GM21529 (cell line): ENCODE results near the gene CFAP97.
"Not testable (repeated sequence)": the region's sequence is repeated elsewhere in the genome, so short reads cannot be mapped to it uniquely, and the experiment has no call there.

Experiments
- ATAC-seq: cut with Tn5 transposase; IDR thresholded peaks from one replicate; pipeline ENCODE4 v1.9.1; 2021; ENCODE audit not compliant: unreplicated experiment

Gene CFAP97

GRCh38 chr4:185203486-185204237, at the start of gene CFAP97:
Gene CFAP97, minus strand, starts transcription at chr4:185204000. Its CDS starts 12,804 bp downstream, at chr4:185191196.
- peak; percentile 65 for ATAC-seq

GRCh38 chr4:185249105-185249504, 45.3 kb upstream of the CFAP97 start:
- ATAC-seq: no peak

GRCh38 chr4:185248393-185249039, 44.7 kb upstream of the CFAP97 start:
- no peak for ATAC-seq

- ATAC-seq: no peak
Observed at GRCh38 chr4:185247151-185247550, 43.4 kb upstream of the CFAP97 start.

- ATAC-seq: no peak
Observed at GRCh38 chr4:185246453-185246852, 42.7 kb upstream of the CFAP97 start.

- no peak for ATAC-seq
Observed at GRCh38 chr4:185244763-185245162, 41.0 kb upstream of the CFAP97 start.

- no peak for ATAC-seq
Observed at GRCh38 chr4:185243879-185244278, 40.1 kb upstream of the CFAP97 start.

GRCh38 chr4:185242749-185243533, 39.1 kb upstream of the CFAP97 start:
- no peak for ATAC-seq

GRCh38 chr4:185240486-185240885, 36.7 kb upstream of the CFAP97 start:
- ATAC-seq: not testable (repeated sequence)

- no peak for ATAC-seq
Observed at GRCh38 chr4:185238750-185239149, 35.0 kb upstream of the CFAP97 start.

- no peak for ATAC-seq
Observed at GRCh38 chr4:185238215-185238681, 34.4 kb upstream of the CFAP97 start.

GRCh38 chr4:185237175-185237574, 33.4 kb upstream of the CFAP97 start:
- no peak for ATAC-seq

- ATAC-seq: no peak
Observed at GRCh38 chr4:185235843-185236503, 32.2 kb upstream of the CFAP97 start.

GRCh38 chr4:185235119-185235842, 31.5 kb upstream of the CFAP97 start:
- ATAC-seq: no peak

- ATAC-seq: no peak
Observed at GRCh38 chr4:185232370-185232769, 28.6 kb upstream of the CFAP97 start.

- no peak for ATAC-seq
Observed at GRCh38 chr4:185229021-185229818, 25.4 kb upstream of the CFAP97 start.

- ATAC-seq: no peak
Observed at GRCh38 chr4:185227713-185228278, 24.0 kb upstream of the CFAP97 start.

- no peak for ATAC-seq
Observed at GRCh38 chr4:185227131-185227551, 23.3 kb upstream of the CFAP97 start.

- no peak for ATAC-seq
Observed at GRCh38 chr4:185225940-185226339, 22.1 kb upstream of the CFAP97 start.
